Bone marrow (tissue), 2 donors: ENCODE results near the gene TIGD1.
"Not testable (repeated sequence)": the region's sequence is repeated elsewhere in the genome, so short reads cannot be mapped to it uniquely, and the experiment has no call there.

Experiments
- DNase-seq, 2 donors: peaks; one replicate each; lab custom pipeline; 2025; lab: John Stamatoyannopoulos, UW

Gene TIGD1

GRCh38 chr2:232539298-232540231 lies 10.8 kb downstream of the TIGD1 start, which contains the start of gene CHRNG:
Gene CHRNG, plus strand, starts transcription at chr2:232539692. Its CDS starts 56 bp downstream, at chr2:232539748.
- no peak for DNase-seq

DNA sequence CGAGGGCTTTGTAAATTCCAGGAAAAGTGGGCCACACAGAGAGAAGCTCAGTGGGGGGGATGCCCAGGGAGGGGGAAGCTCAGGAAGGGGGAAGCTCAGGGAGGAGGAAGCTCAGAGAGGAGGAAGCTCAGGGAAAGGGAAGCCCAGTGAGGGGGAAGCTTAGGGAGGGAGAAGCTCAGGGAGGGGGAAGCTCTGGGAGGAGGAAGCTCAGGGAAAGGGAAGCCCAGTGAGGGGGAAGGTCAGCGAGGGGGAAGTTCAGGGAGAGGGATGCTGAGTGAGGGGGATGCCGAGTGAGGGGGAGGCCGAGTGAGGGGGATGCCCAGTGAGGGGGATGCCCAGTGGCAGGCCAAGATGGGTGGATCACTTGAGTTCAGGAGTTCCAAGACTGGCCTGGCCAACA lies 11.7 kb downstream of the TIGD1 start:
- no peak for DNase-seq

DNA sequence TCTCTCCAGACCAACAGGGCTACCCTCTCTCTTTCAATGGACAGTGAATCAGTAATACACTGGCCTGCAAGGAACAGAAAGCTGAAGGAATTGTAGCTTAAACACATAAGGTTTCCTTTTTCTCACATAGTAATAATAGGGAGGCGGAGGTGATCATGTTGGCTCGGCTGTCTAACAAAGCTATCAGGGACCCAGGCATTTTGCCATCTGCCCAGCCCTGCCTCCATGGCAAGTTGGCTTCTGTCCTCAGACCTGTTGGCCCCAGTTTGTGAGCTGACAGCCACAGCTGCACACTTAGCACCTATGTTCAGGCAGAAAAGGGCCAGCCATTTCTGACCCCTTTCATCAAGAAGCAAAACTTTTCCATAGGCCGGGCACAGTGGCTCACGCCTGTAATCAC lies 12.9 kb downstream of the TIGD1 start:
- no peak for DNase-seq

- DNase-seq: no peak
Measured at GRCh38 chr2:232537079-232537478, 13.3 kb downstream of the TIGD1 start.

DNA sequence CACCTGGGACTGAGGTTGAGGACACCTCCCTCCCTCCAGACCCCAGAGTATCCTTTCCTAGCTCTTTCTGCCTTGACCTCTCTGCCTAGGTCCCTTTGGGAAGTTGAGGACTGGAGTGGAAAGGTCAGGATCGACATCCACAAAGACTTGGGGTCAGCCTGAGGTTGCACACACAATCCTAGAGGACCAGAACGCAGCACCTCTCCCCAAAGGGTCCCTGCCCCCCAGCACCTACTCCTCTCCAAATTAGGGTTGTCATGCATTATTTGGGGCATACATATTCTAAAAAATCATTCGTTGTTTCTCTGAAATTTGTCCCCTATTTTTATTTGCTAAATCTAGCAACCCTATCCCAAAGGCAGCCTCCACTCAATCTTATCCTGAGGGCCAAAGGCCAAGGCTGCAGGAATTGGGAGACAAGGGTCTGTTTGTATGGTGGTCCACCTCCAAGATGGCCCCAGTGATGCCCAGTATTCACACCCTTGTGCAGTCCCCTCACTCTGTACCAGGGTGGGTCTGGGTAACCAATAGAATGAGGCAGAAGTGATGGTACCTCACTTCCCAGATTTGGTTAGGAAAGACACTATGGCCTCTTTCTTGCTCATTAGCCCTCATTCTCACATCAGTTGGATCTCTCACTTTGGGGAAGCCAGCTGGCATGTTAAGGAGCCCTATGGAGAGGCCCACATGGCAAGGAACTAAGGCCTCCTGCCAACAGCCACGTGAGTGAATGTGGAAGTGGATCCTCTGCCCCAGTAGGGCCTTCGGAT lies 14.4 kb downstream of the TIGD1 start:
- no peak for DNase-seq

- no peak for DNase-seq
Measured at GRCh38 chr2:232534940-232535651, 15.3 kb downstream of the TIGD1 start.

GRCh38 chr2:232533944-232534710 lies 16.2 kb downstream of the TIGD1 start:
- no peak for DNase-seq

GRCh38 chr2:232532821-232533220 lies 17.5 kb downstream of the TIGD1 start:
- not testable (repeated sequence) for DNase-seq

DNA sequence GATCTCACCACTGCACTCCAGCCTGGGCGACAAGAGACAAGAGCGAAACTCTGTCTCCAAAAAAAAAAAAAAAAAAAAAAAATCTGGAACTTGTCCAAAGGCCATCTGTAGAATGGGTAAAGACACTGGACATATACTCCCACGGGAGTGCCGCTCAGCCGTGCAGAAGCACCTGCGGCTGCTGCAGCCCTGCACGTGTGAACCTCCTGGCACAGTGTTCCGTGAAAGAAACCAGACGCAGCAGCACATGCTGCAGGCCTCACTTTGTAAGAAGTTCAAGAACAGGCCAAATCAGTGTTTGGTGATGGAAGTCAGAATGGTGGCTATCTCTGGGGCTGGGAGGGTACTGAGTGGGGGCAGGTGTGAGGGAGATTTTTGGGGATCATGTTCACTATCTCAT lies 17.9 kb downstream of the TIGD1 start:
- no peak for DNase-seq

GRCh38 chr2:232530626-232531260 lies 19.6 kb downstream of the TIGD1 start:
- no peak for DNase-seq

DNA sequence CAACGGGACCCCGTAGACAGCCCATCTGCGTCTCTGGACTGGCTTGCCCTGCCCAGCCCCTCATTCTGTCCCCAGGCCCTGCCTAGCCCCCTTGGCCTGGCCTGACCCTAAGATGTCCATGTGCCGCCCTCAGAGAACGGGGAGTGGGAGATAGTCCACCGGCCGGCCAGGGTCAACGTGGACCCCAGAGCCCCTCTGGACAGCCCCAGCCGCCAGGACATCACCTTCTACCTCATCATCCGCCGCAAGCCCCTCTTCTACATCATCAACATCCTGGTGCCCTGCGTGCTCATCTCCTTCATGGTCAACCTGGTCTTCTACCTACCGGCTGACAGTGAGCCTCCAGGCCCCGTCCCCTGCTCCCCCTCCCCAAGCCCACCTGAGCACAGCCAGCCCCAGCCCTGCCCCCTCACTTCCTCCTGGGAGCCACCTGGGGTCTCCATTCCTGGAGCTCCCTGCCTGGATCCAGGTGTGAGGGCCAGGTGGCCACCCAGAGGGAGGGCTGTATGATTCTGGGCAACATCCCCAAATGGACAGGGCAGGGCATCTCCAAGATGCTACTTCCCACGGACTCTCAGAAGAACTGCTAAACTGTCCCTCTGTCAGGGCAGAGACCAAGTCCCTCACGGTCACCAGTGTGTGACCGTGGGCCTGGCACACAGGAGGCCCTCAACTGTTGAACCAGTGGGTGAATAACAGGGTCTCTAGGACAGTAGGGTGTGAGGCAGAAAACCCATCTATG lies 20.4 kb downstream of the TIGD1 start:
- DNase-seq: no peak

DNA sequence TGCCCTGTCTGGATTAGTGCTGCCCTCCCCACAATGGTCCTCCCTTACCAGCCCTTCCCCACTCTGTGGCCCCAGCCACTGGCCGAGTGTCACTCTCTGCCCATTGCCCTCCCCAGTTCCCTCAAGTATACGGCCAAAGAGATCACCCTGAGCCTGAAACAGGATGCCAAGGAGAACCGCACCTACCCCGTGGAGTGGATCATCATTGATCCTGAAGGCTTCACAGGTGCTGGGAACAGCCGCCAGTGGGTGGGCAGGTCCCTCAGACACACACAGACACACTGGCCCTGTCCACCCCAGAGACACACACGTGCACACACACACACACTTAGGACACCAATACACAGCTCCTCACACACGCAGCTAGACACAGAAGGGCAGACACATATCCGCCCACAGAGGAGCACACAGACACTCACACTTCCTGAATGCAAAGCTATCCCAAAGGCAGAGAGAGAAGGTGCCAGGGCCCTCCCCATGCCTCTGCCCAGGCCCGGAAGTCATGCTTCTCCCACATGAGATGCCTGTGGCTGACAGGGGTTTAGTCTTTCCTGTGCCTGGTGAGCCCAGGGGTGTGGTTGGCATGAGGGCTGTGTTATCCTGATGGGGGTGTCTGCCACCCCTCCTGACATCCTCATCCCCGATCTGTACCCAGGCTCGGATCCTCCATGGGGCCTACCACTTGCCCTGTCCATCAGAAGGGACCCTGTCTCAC lies 21.5 kb downstream of the TIGD1 start:
- peak in 1 of 2 donors; percentile 4 for DNase-seq

DNA sequence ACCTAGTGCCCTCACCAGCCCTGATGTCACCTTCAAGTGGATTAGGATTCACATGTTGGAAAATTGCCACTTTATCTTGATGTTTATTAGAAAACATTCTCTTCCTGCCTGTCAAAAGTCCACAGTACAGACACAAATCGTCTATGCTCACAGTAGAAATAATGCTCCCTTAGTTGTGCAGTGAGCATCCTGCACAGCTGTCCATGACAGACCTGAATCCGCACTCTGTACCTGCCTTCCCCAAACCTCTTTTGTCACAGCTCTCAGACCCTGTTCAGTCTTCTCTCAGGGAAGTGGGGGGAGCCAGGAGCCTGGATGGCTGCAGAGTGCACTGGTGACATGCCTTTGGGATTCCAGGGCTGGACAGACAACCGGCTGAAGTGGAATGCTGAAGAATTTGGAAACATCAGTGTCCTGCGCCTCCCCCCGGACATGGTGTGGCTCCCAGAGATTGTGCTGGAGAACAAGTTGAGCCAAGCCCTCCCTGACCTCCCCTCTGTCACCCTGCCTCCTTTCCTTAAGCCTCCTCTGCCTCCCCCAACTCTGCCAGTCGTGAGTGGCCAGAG lies 22.4 kb downstream of the TIGD1 start:
- DNase-seq: no peak

GRCh38 chr2:232526372-232526941 lies 23.9 kb downstream of the TIGD1 start:
- no peak for DNase-seq

DNA sequence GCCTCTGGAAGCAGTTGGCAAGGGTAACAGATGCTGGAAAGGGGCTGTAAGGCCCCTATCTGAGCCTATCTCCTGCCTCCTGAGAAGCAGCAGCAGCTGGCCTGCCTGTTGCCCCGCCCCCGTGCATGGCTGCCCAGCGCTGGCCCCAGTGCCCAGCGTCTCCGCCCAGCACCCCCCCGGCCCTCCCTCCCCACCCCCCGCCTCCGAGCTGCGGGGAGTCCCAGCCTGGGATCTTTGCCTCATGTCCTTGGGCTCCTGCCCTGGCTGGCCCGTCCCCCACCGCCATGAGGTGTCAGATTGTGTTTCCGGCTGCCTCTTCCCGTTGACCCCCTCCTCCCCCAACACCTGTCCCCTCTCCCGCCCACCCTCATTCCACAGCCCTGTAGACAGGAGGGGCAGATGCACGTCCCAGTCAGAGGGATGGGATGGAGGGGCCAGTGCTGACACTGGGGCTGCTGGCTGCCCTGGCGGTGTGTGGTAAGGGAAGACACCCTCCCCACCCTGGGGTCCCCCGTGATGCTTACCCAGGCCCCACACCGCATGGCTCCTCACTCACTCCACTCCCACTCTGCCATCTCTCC lies 24.5 kb downstream of the TIGD1 start, which contains the start of gene CHRND:
TSS of gene CHRND (plus strand) at position 370 of the 581 bp plus-strand sequence. CDS start at position 426, 56 bp downstream.
- DNase-seq: no peak

DNA sequence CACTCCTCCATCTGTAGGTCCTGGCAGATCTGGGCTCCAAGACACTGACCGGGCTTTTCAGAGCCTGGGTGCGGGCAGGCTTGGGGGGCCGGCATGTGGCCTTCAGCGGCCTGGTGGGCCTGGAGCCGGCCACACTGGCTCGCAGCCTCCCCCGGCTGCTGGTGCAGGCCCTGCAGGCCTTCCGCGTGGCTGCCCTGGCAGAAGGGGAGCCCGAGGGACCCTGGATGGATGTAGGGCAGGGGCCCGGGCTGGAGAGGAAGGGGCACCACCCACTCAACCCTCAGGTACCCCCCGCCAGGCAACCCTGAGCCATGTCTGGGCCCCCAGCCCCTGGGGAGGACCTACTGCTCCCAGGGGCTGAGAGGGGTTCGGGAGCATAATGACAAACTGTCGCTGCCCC lies 25.2 kb downstream of the TIGD1 start:
- DNase-seq: no peak

DNA sequence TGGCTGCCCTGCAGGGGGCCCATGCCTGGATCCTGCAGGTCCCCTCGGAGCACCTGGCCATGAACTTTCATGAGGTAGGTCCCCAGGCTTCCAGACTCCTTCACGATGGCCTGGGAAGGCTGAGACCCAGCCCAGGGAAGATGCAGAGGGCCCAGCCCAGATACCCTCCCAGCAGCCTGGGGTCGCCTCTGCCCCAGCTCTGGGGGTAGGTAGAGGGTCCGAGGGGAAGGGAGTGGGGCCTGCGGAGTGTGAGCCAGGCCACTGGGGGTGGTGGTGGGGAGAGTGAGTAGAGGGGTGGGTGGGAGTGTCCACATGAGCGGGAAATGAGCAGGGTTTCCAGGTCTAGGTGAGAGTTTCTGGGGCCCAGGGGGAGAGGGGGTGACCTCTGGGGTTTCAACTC lies 25.6 kb downstream of the TIGD1 start:
- DNase-seq: no peak
